GM21737 (cell line): ENCODE data around the gene PARP15.
"Not testable (repeated sequence)": the region's sequence is repeated elsewhere in the genome, so short reads cannot be mapped to it uniquely, and the experiment has no call there.

Source experiments
- ATAC-seq: cut with Tn5 transposase; IDR thresholded peaks from one replicate; pipeline ENCODE4 v1.9.1; 2021; ENCODE audit warnings: mild to moderate bottlenecking, moderate library complexity; ENCODE audit not compliant: unreplicated experiment

PARP15 gene

DNA sequence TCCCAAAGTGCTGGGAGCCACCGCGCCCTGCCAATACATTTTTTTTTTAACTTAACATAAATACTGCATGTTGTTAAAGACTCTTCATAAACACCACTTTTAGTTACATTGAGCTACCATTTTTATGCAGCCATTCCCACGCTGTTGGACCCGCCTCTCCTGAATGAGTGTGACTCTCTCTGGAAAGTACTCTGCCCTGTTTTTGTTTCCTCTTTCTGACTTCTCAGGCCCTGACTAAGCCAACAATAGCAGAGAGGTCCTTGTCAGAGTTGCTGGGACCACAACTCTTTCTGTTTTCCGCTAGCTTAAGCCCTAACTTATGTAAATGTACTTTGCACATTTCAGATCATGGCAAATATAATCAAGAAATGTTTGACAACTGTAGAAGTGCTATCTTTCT lies 35.2 kb downstream of the PARP15 start:
- no peak for ATAC-seq

- ATAC-seq = no peak
These were observed 37.9 kb downstream of the PARP15 start for GRCh38 chr3:122615303-122615702.

DNA sequence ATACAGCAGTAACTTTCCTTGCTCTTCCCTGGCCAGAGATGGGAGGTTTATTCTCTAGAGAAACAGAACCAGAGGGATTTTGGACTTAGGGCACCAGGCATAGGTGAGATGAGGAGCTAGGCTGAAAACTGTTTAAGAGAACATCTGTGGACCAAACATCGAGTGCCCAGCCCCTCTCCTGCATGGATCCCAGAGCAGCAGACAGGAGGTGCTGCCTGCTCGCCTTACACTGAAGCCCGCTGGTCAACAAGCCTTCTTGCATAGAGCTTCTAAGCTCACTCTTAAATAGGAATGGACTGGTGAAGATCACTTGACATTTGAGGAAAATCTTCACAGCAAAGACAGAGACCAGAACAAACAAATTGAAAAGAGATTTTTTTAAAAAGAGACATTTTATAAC lies 41.2 kb downstream of the PARP15 start:
- ATAC-seq = no peak

DNA sequence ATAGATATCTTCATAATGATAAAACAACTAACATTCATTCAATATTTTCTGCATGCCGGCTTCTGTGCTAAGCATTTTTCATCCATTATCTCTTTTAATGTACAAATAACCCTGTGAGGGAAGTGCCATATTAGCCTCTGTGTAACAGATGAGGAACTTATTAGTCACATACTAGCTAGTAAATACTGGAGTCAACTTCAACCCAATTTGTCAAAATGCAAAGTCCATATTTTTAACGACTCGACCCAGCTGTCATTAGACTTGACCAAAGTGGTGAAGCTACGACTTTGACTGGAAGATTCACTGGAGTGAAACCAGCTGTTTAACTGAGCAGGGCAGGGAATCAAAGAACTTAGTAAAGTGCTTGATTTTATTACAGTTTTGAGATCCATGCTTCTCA lies 41.6 kb downstream of the PARP15 start:
- no peak for ATAC-seq

GRCh38 chr3:122620399-122620798 lies 42.9 kb downstream of the PARP15 start:
- no peak for ATAC-seq

GRCh38 chr3:122621112-122621511 lies 43.7 kb downstream of the PARP15 start:
- peak; percentile 44 for ATAC-seq

- ATAC-seq = no peak
These were observed 45.8 kb downstream of the PARP15 start for GRCh38 chr3:122623031-122623829.

DNA sequence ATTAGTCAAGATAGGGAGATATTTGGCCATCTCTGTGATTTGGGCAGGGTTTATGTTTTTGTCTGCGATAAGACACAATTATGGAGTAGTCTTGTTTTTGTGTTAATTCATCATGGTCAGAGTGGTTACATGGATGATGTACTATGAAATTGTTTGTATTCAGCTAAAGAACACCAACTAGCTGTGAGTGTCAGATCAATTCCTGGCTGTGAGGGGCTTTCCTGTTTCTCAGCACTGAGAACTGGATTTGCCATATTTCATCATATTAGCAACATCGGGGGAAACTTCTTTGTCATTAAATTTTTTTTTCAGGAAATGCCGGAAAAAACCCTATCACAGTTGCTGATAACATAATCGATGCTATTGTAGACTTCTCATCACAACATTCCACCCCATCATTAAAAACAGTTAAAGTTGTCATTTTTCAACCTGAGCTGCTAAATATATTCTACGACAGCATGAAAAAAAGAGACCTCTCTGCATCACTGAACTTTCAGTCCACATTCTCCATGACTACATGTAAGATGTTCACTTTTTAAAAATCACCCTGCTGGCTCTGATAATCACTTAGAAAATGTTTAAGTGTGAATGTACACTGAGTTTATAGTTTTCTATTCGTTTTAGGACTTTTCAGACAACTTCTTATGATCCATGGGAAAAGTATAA lies 49.2 kb downstream of the PARP15 start:
- ATAC-seq = no peak

DNA sequence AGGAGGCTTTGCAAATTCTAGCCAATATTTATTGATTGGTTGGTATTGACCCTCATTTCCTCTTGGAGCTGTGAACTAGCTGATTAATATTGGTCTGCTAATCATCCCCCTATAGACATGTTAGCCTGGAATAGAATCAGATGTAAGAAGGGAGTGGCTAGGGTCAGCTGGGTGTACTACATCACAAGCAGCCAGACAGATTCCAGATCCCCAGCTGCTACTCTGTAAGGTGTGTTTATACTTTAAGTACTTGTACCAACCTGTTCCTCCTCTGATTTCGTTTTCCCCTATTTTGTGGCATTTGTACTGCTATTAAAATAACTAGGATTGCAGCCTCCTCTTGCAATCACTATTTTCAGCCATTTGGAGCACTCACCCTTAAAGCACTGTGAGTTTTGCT lies 49.9 kb downstream of the PARP15 start:
- ATAC-seq = no peak

DNA sequence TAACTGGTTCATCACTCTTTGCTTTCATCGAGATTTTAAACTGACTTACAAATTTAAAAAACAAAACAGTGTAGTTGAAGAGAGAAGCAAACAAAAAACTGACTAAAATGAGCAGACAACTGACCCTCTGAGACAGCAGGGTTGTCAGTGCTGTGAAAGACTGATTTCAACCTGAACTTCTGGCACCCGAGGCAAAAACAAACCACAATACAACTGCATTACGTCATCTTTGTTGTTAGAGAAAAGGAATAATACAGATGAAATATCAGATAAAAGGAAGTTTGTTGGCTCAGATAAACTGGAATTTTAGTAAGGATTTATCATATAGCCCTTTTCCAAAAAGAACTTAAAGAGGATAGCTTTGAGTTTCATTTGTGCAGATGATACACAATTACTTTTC lies 51.1 kb downstream of the PARP15 start:
- no peak for ATAC-seq

- ATAC-seq = no peak
These were observed 52.3 kb downstream of the PARP15 start for GRCh38 chr3:122629763-122630162.

GRCh38 chr3:122635789-122636188 lies 58.3 kb downstream of the PARP15 start:
- ATAC-seq = no peak

GRCh38 chr3:122636697-122637096 lies 59.2 kb downstream of the PARP15 start:
- no peak for ATAC-seq

GRCh38 chr3:122640437-122640999 lies 63.1 kb downstream of the PARP15 start:
- no peak for ATAC-seq

- peak; percentile 67 for ATAC-seq
These were observed 65.5 kb downstream of the PARP15 start for GRCh38 chr3:122642935-122643334.

- no peak for ATAC-seq
These were observed 68.9 kb downstream of the PARP15 start for GRCh38 chr3:122646146-122646988.

DNA sequence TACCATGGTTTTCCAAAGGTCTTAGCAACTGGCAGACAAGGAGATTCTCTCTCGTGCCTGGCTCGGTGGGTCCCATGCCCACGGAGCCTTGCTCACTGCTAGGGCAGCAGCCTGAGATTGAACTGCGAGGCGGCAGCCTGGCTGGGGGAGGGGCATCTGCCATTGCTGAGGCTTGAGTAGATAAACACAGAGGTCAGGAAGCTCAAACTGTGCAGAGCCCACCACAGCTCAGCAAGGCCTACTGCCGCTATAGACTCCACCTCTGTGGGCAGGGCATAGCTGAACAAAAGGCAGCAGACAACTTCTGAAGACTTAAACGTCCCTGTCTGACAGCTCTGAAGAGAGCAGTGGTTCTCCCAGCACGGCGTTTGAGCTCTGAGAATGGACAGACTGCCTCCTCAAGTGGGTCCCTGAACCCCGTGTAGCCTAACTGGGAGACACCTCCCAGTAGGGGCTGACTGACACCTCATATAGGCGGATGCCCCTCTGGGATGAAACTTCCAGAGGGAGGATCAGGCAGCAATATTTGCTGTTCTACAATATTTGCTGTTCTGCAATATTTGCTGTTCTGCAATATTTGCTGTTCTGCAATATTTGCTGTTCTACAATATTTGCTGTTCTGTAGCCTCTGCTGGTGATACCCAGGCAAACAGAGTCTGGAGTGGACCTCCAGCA lies 73.9 kb downstream of the PARP15 start:
- ATAC-seq = not testable (repeated sequence)

DNA sequence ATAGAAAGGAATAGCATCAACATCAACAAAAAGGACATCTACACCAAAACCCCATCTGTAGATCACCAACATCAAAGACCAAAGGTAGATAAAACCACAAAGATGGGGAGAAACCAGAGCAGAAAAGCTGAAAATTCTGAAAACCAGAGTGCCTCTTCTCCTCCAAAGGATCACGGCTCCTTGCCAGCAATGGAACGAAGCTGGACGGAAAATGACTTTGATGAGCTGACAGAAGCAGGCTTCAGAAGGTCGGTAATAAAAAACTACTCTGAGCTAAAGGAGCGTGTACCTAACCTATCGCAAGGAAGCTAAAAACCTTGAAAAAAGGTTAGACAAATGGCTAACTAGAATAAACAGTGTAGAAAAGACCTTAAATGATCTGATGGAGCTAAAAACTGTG lies 74.5 kb downstream of the PARP15 start:
- ATAC-seq = not testable (repeated sequence)

DNA sequence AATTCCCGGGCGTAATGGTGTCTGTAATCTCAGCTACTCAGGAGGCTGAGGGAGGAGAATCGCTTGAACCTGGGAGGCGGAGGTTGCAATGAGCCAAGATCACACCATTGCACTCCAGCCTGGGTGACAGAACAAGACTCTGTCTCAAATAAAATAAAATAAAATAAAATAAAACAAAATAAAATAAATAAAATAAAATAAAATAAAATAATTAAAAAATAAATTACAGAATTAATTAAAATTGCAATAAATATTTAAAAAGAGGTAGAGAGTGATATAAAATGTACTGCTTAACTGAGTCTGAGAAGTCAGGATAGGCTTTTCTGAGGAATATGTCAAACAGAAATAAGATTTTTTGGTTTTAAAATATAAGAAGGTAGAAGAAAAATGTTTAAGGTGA lies 80.9 kb downstream of the PARP15 start:
- ATAC-seq = not testable (repeated sequence)

DNA sequence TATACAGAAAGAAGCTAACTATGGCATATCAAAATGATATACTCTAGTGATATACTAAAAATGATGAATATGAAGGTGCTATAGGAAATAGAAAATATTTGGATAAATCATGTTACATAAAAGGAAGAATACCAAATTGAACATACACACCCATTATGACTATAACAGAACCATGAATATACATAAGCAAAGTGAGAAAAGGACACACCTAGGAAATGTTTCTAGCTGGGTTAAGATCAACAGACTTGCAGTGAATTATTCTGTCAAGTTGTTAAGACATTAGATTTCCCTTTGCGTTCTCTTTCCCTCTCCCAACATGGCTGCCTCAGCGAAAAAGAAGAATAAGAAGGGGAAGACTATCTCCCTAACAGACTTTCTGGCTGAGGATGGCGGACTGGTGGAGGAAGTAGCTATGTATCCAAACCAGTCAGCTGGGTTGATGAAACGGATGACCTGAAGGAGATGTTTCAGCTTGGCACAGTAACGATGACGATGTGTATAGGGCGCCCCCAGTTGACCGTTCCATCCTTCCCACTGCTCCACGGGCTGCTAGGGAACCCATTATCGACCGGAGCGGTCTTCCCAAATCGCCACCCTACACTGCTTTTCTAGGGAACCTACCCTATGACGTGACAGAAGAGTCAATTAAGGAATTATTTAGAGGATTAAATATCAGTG lies 83.0 kb downstream of the PARP15 start:
- no peak for ATAC-seq
